PC-9 (cell line): ENCODE measurements around the gene NHEJ1.

Source experiments
- EZH2 ChIP-seq: fragments of 200-600 bp; sonication (generic); IDR thresholded peaks from 2 replicates; pipeline ENCODE4 v1.8.0; 2017; ENCODE audit warnings: antibody characterized with exemption, low read depth
- TF ChIP-seq, protein P1 (sequence below): fragments of 200-600 bp; sonication (generic); conservative IDR thresholded peaks from 2 replicates; pipeline ENCODE4 v1.6.1; 2017; ENCODE audit warnings: mixed run types, antibody characterized with exemption, mild to moderate bottlenecking, moderate library complexity

DNA sequence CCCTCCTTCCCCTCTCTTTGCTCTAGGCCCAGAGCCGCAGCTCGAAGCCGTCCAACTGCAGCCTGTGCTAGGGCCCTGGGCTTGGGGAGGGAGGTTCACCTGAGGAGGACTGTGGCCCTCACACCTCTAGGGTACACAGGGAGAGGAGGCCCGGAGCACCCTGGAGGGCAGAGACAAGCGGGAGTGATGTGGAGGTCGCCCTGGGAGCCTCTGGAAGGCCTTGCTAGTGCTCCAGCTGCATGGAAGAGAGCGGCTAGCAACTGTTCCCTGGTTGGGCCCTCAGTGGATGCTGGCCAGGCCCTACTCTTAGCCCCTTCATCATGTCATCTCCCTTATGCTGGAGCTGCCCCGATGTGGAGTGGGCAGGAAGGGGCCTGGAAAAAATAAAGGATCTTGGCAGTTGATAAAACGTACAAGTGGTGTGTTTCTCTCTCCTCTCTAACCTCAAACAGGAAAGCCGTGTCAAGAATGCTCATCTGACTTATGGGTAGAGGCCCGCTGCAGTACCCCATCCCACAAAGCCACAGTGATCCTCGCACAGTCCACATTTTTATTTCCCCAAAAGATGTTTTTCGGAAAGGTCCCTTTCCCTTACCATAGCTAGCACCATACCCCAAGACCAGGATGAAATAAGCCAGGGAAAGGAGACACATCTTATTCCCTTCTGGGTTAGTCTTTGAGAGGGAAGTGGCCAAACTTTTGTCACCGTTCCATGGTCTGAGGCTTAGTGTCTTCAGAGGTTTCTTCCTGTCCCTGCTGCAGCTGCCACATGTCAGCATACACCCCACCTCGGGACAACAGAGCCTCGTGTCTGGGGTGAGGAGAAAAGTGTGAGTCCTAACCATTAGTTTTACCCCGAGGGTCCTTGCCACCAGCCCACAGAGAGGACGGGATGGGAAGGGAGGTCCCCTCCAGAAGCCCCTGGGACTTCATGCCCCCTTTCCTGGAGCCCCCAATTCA lies 48.9 kb upstream of the NHEJ1 start:
- TF ChIP-seq, protein P1, sequence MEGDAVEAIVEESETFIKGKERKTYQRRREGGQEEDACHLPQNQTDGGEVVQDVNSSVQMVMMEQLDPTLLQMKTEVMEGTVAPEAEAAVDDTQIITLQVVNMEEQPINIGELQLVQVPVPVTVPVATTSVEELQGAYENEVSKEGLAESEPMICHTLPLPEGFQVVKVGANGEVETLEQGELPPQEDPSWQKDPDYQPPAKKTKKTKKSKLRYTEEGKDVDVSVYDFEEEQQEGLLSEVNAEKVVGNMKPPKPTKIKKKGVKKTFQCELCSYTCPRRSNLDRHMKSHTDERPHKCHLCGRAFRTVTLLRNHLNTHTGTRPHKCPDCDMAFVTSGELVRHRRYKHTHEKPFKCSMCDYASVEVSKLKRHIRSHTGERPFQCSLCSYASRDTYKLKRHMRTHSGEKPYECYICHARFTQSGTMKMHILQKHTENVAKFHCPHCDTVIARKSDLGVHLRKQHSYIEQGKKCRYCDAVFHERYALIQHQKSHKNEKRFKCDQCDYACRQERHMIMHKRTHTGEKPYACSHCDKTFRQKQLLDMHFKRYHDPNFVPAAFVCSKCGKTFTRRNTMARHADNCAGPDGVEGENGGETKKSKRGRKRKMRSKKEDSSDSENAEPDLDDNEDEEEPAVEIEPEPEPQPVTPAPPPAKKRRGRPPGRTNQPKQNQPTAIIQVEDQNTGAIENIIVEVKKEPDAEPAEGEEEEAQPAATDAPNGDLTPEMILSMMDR: no peak
- no peak for TF ChIP-seq EZH2
